Transverse colon (tissue), 4 donors: Measurements from ENCODE around the gene EPGN.

ENCODE experiments used
- POLR2A ChIP-seq: fragments of 450-650 bp; IDR thresholded peaks from one replicate; pipeline ENCODE4 v1.6.1; 2016; ENCODE audit warnings: antibody characterized with exemption, mild to moderate bottlenecking, moderate library complexity
- POLR2AphosphoS5 ChIP-seq, 3 donors: sonication (generic); formaldehyde crosslinking; IDR thresholded peaks; one replicate each; pipeline ENCODE4 v1.6.1; 2016; ENCODE audit warnings: antibody characterized with exemption in 3 of 3
- TF ChIP-seq, protein P1 (sequence below), 5 experiments: fragments of 200-600 bp in 3 of 5; fragments of 450-650 bp in 2 of 5; sonication (generic) in 3 of 5; IDR thresholded peaks; 1 replicate in 2 of 5; 2 replicates in 3 of 5; pipeline ENCODE4 v1.5.1; 2016 to 2017; ENCODE audit warnings: antibody characterized with exemption in 5 of 5, inconsistent platforms in 3 of 5, mild to moderate bottlenecking in 2 of 5, moderate library complexity in 1 of 5

DNA sequence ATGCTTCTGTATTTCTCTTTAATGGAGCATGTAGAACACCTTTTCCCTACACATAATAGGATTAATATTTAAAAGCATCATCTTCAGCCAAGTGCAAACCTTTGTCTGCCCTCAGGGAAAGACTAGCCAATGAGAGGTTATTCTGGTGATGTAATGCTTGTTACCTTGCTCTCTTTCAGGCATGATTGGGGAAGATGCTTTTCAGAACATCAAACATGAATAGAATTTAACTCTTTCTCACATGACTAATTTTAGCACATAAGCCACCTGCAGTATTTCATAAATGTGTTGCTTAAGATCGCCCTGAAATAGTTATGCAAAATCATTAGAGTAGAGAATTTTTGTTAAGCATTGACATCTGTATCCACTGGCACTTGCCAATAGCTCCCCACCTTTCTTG lies 10.7 kb upstream of the EPGN start:
- TF ChIP-seq, protein P1, sequence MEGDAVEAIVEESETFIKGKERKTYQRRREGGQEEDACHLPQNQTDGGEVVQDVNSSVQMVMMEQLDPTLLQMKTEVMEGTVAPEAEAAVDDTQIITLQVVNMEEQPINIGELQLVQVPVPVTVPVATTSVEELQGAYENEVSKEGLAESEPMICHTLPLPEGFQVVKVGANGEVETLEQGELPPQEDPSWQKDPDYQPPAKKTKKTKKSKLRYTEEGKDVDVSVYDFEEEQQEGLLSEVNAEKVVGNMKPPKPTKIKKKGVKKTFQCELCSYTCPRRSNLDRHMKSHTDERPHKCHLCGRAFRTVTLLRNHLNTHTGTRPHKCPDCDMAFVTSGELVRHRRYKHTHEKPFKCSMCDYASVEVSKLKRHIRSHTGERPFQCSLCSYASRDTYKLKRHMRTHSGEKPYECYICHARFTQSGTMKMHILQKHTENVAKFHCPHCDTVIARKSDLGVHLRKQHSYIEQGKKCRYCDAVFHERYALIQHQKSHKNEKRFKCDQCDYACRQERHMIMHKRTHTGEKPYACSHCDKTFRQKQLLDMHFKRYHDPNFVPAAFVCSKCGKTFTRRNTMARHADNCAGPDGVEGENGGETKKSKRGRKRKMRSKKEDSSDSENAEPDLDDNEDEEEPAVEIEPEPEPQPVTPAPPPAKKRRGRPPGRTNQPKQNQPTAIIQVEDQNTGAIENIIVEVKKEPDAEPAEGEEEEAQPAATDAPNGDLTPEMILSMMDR (IDR thresholded peaks at IDR 0.05): no peak
- TF ChIP-seq POLR2A: no peak
- TF ChIP-seq POLR2AphosphoS5 (IDR thresholded peaks at IDR 0.05): no peak
